AG04450 (cell line): Measurements from ENCODE around the gene KIF11. TPM values are rescaled to one million over a fixed set of nuclear protein-coding genes. Genes with fewer than 3 reads are reported as not detected.

Experiments
- CTCF ChIA-PET: fragments of 300-600, 350-600 bp; formaldehyde crosslinking; extraction: SDS; loops from one replicate; lab custom pipeline; 2022; ENCODE audit warnings: antibody characterized with exemption, inconsistent platforms; lab: Charles Lee
- POLR2A ChIA-PET: fragments of 350-600 bp; formaldehyde crosslinking; extraction: SDS; loops from one replicate; lab custom pipeline; 2021; ENCODE audit warnings: antibody characterized with exemption, inconsistent platforms; lab: Yijun Ruan, JAX
- DNase-seq: peaks from one replicate; pipeline ENCODE4 v3.0.0-alpha.2; 2011; ENCODE audit warnings: low read depth, low spot score
- H3K27ac ChIP-seq: one replicate; pipeline ENCODE4 v1.5.1; 2012; ENCODE audit warnings: low read depth, low read length, control low read depth
- H3K27me3 ChIP-seq: one replicate; pipeline ENCODE4 v1.6.0; 2012; ENCODE audit warnings: low read length; ENCODE audit not compliant: control insufficient read depth, insufficient read depth
- H3K4me3 ChIP-seq: 2 replicates; pipeline ENCODE4 v1.5.1; 2011; ENCODE audit warnings: mild to moderate bottlenecking, low read depth, low read length, control low read depth
- H3K9me3 ChIP-seq: 2 replicates; pipeline ENCODE4 v1.5.1; 2012; ENCODE audit warnings: low read length; ENCODE audit not compliant: control insufficient read depth, insufficient read depth
- polyA plus RNA-seq: library from polyadenylated mRNA; depleted of rRNA; stranded (reverse); fragments of >200 nt; gene quantifications from 2 replicates; pipeline ENCODE4 v1.2.3, GENCODE V29; 2011; rRNA removed
- small RNA-seq: library from RNA; depleted of rRNA; stranded (forward); fragments of <200 nt; gene quantifications from one replicate; pipeline ENCODE3, GENCODE V24; 2012; ENCODE audit warnings: low read depth; ENCODE audit not compliant: insufficient read length
- TF ChIP-seq, protein P1 (sequence below): IDR thresholded peaks from 2 replicates; pipeline ENCODE4 v1.5.1; 2011; ENCODE audit warnings: low read depth, low read length, control low read depth, inconsistent platforms

KIF11 gene
- polyA plus RNA-seq, 1 experiment, result 7.6 TPM

DNA sequence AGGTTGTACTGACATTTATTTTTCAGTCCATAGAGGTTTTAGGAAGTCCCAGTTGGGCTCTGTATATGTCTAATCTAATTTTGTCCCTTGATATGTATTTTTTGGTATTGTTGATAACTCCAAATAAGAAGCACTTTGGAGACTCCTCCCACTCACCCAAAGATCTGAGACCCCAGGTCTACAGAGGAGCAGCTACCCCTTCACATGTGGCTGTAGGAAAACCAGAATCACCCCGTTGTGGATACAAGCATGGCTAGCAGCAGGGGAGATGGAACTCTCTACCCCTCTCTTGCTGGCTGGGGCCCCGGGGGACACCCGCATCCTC, 106.2 kb downstream of the KIF11 start:
- POLR2A ChIA-PET, result interaction anchor here (1.3 kb wide), 1 partner anchor 10 kb away, joined by 4 read pairs; the partner anchor contains the start of gene HHEX
- CTCF ChIA-PET, result interaction anchor here (0.6 to 1.0 kb wide), 4 partner anchors 44 to 192 kb away, joined by 3 to 5 read pairs (median 4); no protein-coding TSS in a partner anchor
- DNase-seq, result no peak
- TF ChIP-seq, protein P1, sequence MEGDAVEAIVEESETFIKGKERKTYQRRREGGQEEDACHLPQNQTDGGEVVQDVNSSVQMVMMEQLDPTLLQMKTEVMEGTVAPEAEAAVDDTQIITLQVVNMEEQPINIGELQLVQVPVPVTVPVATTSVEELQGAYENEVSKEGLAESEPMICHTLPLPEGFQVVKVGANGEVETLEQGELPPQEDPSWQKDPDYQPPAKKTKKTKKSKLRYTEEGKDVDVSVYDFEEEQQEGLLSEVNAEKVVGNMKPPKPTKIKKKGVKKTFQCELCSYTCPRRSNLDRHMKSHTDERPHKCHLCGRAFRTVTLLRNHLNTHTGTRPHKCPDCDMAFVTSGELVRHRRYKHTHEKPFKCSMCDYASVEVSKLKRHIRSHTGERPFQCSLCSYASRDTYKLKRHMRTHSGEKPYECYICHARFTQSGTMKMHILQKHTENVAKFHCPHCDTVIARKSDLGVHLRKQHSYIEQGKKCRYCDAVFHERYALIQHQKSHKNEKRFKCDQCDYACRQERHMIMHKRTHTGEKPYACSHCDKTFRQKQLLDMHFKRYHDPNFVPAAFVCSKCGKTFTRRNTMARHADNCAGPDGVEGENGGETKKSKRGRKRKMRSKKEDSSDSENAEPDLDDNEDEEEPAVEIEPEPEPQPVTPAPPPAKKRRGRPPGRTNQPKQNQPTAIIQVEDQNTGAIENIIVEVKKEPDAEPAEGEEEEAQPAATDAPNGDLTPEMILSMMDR, result no peak
- H3K27ac ChIP-seq, result peak overlapping the region; percentile 48
- H3K9me3 ChIP-seq, result no peaks in the 10 kb centered on the region; the same call in 1 of the 2 replicates
- peak overlapping the region; percentile 46 for H3K4me3 ChIP-seq
- H3K27me3 ChIP-seq, result no peaks in the 10 kb centered on the region

DNA sequence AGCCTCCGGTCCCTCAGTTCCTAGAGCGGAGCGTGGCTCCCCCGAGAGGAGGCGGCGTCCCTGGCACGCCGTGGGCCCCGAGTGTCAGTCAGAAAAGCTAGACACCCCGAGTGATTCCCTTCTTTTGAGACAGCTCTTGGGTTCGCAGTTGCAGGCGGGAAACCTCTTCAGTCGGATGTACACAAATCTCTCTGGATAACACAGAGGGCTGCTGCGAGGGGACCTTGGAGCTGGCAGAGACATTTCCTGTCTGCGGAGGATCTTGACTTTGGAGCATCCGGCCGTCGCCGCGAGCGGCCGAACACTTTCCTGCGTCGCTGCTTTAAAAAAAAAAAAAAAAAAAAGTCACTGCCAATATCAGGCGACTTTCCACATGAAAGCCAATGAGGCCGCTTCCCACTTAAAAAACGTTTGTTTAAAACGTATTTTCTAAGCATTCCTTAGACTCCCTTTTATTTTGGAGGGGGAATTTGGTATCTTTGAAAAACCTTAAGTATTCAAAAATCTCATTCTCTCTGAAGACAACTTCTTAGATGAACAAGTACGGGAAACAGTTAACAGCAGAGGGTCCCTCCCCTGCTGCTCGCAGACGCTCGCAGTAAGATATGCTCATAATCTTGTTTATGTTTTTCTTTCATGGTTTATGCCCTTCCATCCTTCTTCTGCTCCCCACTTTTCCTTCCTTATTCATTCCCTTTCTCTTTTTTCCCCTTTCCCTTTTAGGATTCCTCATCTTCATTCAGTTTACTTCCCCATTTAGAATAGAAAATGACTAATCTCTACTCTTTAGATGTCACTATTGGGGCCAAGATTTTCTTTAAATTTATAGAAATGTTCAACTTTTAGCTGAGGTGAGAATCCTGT, 106.8 kb downstream of the KIF11 start:
- TF ChIP-seq, protein P1, result no peak
- POLR2A ChIA-PET, result no interaction called here
- H3K27ac ChIP-seq, result peak overlapping the region; percentile 48
- no peaks in the 10 kb centered on the region for H3K27me3 ChIP-seq
- H3K4me3 ChIP-seq, result peak overlapping the region; percentile 46
- DNase-seq, result no peak
- CTCF ChIA-PET, result interaction anchor here (0.7 to 1.0 kb wide), 2 partner anchors 142 to 181 kb away, joined by 3 to 4 read pairs; no protein-coding TSS in a partner anchor
- no peaks in the 10 kb centered on the region; the same call in 1 of the 2 replicates for H3K9me3 ChIP-seq

DNA sequence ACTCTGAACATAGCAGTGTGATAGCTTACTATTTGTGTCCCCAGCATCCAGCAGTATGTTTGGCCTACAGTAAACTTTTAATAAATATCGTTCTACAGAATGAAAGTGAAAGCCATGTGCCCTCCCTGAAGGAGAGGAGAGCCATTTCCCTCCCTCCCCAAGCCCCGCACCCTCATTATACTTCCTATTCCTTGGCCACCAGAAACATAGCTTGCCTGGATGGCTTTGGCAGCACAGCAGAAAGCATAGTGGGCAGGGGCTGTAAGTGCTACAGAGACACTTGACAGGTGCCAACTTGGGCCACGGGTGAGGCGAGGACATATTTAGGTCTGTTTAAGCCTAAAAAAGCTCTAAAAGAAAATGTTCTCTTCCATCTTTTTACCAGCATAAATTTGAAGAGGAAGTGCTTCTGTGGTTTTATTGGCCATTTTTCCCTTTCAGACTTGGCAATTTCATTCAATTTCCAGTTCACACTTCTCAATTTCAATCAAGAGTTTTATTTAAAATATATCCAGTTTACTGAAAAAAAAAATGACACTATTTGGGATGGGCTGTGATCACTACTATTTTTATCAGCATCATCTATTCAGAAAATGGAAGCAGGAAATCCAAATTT, 109.5 kb downstream of the KIF11 start:
- Histone ChIP-seq H3K9me3 (no peaks in the 10 kb centered on the region), H3K4me3 (no peak overlapping the region), H3K27ac (no peak overlapping the region), H3K27me3 (no peaks in the 10 kb centered on the region)
- ChIA-PET CTCF (no interaction called here), POLR2A (no interaction called here)
- no peak for DNase-seq
- TF ChIP-seq, protein P1, result no peak

Small RNAs within 50 kb of the gene (small RNA-seq; reads per million reads assigned to genes)
- not detected for gene RN7SL644P

Other genes starting within 250 kb of the KIF11 start
- gene IDE, start 19.0 kb upstream of the KIF11 start, polyA plus RNA-seq, result 31.2 and 39.0 TPM in 2 replicates
- 13.6 and 14.0 TPM in 2 replicates for gene HHEX, start 96.8 kb downstream of the KIF11 start, polyA plus RNA-seq